NCI-H524 treated with DMSO at 0.1 percent for 48 hours (cell line): ENCODE measurements around the gene CRISPLD2.
A peak's percentile ranks its signal among the peaks of the same experiment; 100 is the strongest.
"Not testable (repeated sequence)": the region's sequence is repeated elsewhere in the genome, so short reads cannot be mapped to it uniquely, and the experiment has no call there.

ENCODE experiments used
- DNase-seq: peaks from one replicate; lab custom pipeline; 2025; lab: John Stamatoyannopoulos, UW

The CRISPLD2 gene

GRCh38 chr16:84840687-84841627, 21.2 kb downstream of the CRISPLD2 start:
- no peak for DNase-seq

GRCh38 chr16:84841787-84842300, 22.1 kb downstream of the CRISPLD2 start:
- no peak for DNase-seq

GRCh38 chr16:84842516-84843148, 22.8 kb downstream of the CRISPLD2 start:
- DNase-seq: no peak

- no peak for DNase-seq
Observed at GRCh38 chr16:84843149-84844048, 23.6 kb downstream of the CRISPLD2 start.

- DNase-seq: peak; percentile 66
Observed at GRCh38 chr16:84844049-84844350, 24.2 kb downstream of the CRISPLD2 start.

GRCh38 chr16:84844559-84845495, 25.0 kb downstream of the CRISPLD2 start:
- DNase-seq: no peak

GRCh38 chr16:84845496-84846002, 25.8 kb downstream of the CRISPLD2 start:
- DNase-seq: no peak

- no peak for DNase-seq
Observed at GRCh38 chr16:84847564-84848355, 28.0 kb downstream of the CRISPLD2 start.

- no peak for DNase-seq
Observed at GRCh38 chr16:84848986-84849634, 29.3 kb downstream of the CRISPLD2 start.

- DNase-seq: no peak
Observed at GRCh38 chr16:84849751-84850150, 30.0 kb downstream of the CRISPLD2 start.

GRCh38 chr16:84850714-84851113, 30.9 kb downstream of the CRISPLD2 start:
- no peak for DNase-seq

GRCh38 chr16:84851192-84852127, 31.7 kb downstream of the CRISPLD2 start:
- DNase-seq: no peak

GRCh38 chr16:84853534-84853933, 33.7 kb downstream of the CRISPLD2 start:
- no peak for DNase-seq

- no peak for DNase-seq
Observed at GRCh38 chr16:84854759-84855158, 35.0 kb downstream of the CRISPLD2 start.

- DNase-seq: not testable (repeated sequence)
Observed at GRCh38 chr16:84855435-84856202, 35.8 kb downstream of the CRISPLD2 start.

GRCh38 chr16:84856203-84856581, 36.4 kb downstream of the CRISPLD2 start:
- not testable (repeated sequence) for DNase-seq

- not testable (repeated sequence) for DNase-seq
Observed at GRCh38 chr16:84856811-84857210, 37.0 kb downstream of the CRISPLD2 start.

- DNase-seq: no peak
Observed at GRCh38 chr16:84859681-84860080, 39.9 kb downstream of the CRISPLD2 start.
